Activated CD8-positive, alpha-beta memory T cell treated with anti-CD3 and anti-CD28 coated beads, Interleukin-2, amount 50 U/mL, for 1 hour (primary cell): ENCODE measurements around the gene SRSF10.
A peak's percentile ranks its signal among the peaks of the same experiment; 100 is the strongest.
"Not testable (repeated sequence)": the region's sequence is repeated elsewhere in the genome, so short reads cannot be mapped to it uniquely, and the experiment has no call there.

Experiments
- DNase-seq: peaks from one replicate; pipeline ENCODE4 v3.0.0-alpha.2; 2020; ENCODE audit errors: extremely low read depth

The SRSF10 gene

DNA sequence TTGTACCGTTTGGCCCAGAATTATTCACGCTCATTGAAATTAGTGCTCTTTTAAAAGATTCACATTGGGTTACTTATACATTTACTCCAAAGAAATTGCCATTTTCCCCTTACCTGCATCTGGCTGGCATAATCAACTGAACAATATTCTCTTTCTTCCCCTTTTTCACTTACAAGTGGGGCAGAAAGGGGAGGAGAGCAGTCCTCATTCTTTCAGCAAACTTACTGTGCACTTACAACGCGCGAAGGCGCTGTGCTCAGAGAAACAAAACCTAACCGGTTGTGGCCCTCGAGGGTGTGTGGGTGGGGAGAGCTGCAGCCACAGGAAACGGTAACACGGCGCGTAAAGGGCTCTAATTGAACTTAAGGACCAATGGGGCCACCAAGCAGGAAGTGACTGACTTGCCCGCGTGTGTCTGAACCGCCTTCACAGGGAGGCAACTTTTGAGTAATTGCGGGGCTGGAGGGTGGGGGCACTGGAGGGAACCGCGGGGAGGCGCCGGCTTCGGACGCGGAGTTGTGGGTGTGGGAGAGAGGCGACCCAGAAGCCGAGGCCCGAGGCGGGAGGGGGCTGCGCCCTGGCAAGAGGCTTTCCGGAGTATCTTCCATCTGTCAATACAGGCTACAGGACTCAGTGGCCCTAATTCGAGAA lies 21.2 kb downstream of the SRSF10 start:
- peak; percentile 79 for DNase-seq

DNA sequence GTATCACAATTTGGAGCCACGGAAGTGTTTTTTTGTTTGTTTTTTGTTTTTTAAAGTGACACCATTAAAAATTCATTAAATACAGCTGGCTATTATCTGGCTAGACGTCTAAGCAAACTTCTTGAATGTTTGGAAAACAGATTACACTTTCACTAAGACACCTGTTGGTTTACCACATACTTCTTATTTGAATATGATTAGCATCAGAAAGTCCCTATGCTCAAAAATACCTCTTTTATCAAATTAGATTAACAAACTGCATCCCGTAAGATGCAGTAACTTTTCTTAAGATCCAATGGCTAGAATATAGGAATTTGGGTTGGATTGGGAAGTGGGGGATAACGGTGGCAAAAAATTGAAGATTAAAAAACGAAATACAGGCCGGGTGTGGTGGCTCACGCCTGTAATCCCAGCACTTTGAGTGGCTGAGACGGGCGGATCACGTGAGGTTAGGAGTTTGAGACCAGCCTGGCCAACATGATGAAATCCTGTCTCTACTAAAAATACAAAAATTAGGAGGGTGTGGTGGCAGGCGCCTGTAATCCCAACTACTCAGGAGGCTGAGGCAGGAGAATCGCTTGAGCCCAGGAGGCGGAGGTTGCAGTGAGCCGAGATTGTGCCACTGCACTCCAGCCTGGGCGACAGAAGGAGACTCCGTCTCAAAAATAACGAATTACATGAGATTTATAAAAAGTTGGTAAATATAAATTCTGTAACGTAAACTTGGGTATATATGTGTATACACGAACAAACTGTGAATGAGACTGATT lies 21.9 kb downstream of the SRSF10 start:
- DNase-seq, result not testable (repeated sequence)

- no peak for DNase-seq
These were observed 23.0 kb downstream of the SRSF10 start for GRCh38 chr1:23957096-23957495.

- DNase-seq, result no peak
These were observed 27.1 kb downstream of the SRSF10 start for GRCh38 chr1:23953020-23953419.

DNA sequence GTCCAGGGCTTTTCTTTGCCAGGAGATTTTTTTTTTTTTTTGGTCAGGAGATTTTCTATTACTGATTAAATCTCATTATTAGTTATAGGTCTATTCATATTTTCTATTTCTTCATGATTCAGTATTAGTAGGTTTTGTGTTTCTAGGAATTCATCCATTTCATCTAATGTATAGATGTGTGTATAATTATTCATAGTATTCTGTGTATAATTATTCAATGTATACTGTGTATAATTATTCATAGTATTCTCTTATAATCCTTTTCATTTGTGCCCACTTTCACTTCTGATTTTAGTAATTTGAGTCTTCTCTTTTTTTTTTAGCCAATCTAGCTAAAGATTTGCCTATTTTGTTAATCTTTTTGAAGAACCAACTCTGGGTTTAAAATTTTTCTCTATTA lies 32.8 kb downstream of the SRSF10 start:
- no peak for DNase-seq

DNA sequence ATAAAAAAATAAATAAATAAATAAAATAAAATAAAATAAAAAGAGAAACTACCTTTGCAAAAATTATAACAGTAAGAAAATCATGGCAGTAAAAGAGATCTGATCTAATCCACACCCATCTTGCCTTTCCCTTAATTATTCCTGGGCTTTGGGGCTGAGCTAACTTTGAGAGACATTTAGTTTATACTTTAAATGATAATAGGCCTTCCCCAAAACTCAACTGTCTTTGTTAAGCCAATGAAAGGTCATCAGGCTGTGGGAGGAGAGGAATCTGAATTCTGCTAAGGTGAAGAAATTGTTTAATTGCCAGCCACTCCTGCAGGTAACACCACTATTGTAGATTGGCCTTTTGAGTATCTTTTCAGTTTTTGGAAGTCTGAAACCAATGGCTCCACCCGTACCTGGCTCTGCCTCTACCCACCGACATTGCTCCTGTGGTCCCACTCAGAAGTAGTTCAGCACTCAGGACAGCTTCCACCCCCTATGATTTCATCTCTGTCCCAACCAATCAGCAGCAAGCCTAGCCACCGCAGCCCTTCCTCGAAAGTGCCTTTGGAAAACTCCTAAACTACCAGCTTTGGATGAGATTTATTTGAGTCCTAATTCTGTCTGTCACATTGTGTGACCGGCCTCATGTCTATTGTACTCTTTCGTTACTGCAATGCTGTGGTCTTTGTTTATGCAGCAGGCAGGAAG lies 43.5 kb downstream of the SRSF10 start:
- no peak for DNase-seq

DNA sequence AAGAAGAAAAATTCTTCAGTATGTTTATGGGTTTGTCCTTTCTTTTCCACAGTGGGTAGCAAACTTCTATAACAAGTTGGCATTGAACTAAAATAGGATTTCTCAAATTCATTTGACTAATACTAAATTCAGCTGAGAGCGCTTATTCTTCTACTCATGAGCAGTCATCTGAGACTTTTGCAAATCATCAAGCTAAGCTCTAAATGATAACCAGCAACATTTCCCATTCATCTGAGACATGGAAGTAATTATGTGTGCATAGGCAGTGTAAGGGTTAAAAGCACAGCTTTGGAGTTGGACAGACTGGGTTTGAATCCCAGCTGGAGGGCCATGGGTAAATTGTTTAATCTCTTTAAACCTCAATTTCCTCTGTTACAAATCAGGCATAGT lies 48.6 kb downstream of the SRSF10 start:
- no peak for DNase-seq

DNA sequence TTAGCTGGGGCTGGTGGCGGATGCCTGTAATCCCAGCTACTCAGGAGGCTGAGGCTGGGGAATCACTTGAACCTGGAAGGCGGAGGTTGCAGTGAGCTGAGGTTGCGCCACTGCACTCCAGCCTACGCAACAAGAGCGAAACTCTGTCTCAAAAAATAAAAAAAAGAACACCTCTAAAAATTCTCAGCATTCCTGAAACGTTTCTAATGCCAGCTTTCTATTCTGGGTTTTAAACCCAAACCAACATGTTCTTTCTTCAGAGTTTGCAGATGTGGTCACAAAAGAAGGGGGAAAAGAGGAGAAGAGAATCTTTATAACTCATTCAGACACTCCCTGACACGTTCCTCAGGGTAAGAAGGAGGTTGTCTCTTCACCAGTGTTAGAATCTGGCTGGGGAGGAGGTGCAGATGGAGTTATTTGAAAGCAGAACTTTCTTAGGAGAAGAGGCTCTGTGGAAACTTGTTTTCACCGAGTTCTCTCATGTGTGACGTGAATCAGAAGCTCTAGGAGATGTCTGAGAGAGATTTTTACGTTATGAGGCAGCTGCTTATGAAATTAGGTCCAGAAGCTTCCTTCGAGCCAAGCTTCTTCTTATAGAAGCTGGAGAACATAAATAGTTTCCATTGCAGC lies 49.2 kb downstream of the SRSF10 start:
- DNase-seq, result no peak

- DNase-seq, result no peak
These were observed 49.9 kb downstream of the SRSF10 start for GRCh38 chr1:23930270-23930669.

- DNase-seq, result no peak
These were observed 51.3 kb downstream of the SRSF10 start for GRCh38 chr1:23928789-23929188.

GRCh38 chr1:23927097-23927496 lies 53.0 kb downstream of the SRSF10 start:
- no peak for DNase-seq

GRCh38 chr1:23925279-23925678 lies 54.8 kb downstream of the SRSF10 start:
- DNase-seq, result no peak

DNA sequence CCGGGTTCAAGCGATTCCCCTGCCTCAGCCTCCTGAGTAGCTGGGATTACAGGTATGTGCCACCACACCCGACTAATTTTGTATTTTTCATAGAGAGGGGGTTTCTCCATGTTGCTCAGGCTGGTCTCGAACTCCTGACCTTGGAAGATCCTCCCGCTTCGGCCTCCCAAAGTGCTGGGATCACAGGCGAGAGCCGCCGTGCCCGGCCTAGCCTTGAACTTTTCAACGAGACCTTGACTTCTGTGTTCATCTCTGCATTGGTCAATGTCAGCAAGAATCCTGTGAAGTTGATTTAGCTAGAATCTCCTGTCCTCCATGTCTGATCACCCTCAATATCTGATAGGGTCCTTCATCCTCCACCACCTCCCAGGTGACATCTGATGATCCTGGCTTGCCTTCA lies 55.5 kb downstream of the SRSF10 start:
- no peak for DNase-seq

- no peak for DNase-seq
These were observed 56.3 kb downstream of the SRSF10 start for GRCh38 chr1:23923592-23924499.

GRCh38 chr1:23922321-23922943 lies 57.7 kb downstream of the SRSF10 start:
- no peak for DNase-seq

- DNase-seq, result peak; percentile 36
These were observed 63.7 kb downstream of the SRSF10 start for GRCh38 chr1:23916209-23917131.

GRCh38 chr1:23915466-23915865 lies 64.7 kb downstream of the SRSF10 start:
- DNase-seq, result no peak

DNA sequence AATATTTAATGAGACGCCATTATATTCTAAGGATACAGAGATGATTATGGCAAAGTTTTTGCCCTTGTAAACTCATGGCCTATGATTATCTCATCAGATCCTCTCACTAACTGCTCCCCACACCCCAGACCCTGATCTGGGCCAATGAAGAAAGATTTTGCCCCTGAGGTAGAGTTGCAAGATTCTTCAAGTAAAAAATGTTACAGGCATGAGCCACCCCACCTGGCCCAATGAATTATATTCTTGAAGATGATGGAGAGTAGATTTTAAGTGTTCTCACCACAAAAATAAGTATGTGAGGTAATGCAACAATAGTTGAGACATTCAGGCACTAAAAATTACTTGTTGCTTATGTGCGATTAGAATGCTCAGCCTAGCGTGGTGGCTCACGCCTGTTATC lies 65.2 kb downstream of the SRSF10 start:
- no peak for DNase-seq
